BLaER1 (cell line): ENCODE data around the gene UBE3A.
"Not testable (repeated sequence)": the region's sequence is repeated elsewhere in the genome, so short reads cannot be mapped to it uniquely, and the experiment has no call there.

Experiments
- H3K27ac ChIP-seq: shearing (Covaris generic); formaldehyde crosslinking; 2 replicates; pipeline ENCODE4 v1.8.1; 2022
- H3K27me3 ChIP-seq: shearing (Covaris generic); formaldehyde crosslinking; 2 replicates; pipeline ENCODE4 v1.8.1; 2022
- H3K36me3 ChIP-seq: shearing (Covaris generic); formaldehyde crosslinking; 2 replicates; pipeline ENCODE4 v1.8.1; 2022
- H3K4me1 ChIP-seq: shearing (Covaris generic); formaldehyde crosslinking; 2 replicates; pipeline ENCODE4 v1.8.1; 2022
- H3K4me2 ChIP-seq: shearing (Covaris generic); formaldehyde crosslinking; 2 replicates; pipeline ENCODE4 v1.8.1; 2022
- H3K4me3 ChIP-seq: shearing (Covaris generic); formaldehyde crosslinking; 2 replicates; pipeline ENCODE4 v1.8.1; 2022
- H3K9ac ChIP-seq: shearing (Covaris generic); formaldehyde crosslinking; 2 replicates; pipeline ENCODE4 v1.8.1; 2022
- H3K9me3 ChIP-seq: shearing (Covaris generic); formaldehyde crosslinking; 2 replicates; pipeline ENCODE4 v1.8.1; 2022
- H4K20me1 ChIP-seq: shearing (Covaris generic); formaldehyde crosslinking; 2 replicates; pipeline ENCODE4 v1.8.1; 2022
- Cebpa-rat ChIP-seq: shearing (Covaris generic); IDR thresholded peaks from 2 replicates; pipeline ENCODE4 v1.8.1; 2022

Gene UBE3A

DNA sequence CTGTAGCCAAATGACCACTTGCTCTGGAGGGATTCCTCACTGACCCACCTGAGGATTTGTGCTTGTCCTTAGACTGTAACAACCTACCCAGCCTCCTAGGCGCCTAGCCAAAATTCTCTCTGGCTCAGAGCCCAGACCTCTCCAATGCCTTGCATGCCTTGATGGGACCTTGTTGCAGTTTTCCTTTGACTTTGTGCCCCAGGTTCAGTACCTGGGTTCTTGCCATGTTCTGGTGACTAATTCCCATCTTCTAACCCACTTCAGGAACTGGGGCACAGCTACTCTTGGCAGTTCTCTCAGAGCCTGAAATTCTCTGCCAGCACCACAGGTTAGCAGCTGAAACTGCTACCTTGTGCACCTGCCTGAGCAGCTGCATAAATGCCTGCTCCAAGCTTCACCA is 27.0 kb upstream of the UBE3A start:
- Histone ChIP-seq H3K9ac (no peak overlapping the region), H3K4me2 (peak overlapping the region; percentile 53)

DNA sequence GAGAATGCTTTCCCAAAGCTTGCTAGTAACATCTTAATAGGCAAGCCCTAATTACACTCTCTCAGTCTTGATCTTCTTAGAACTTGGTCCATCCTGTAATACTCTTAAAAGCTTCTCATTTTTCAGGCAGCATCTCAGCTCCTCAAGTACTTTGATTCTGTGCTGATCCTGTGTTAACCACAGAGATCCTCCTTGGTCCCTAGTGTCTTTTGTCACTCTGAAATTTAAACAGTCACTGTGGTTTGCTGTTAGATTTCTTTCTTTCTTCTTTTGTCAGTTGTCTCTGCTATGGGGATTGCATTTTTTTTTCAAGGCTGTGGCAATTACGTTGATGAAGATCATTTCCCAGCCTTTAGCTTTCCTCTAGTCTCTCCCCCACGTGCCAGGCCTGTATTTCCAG is 26.0 kb upstream of the UBE3A start:
- Histone ChIP-seq H3K4me3 (no peak overlapping the region), H3K36me3 (no peaks in the 10 kb centered on the region), H3K9ac (no peak overlapping the region), H3K27ac (peak overlapping the region; percentile 69), H3K27me3 (no peaks in the 10 kb centered on the region), H3K4me2 (peak overlapping the region; percentile 53), H3K9me3 (peaks cover 6% of the 10 kb centered on the region; the same call in 1 of the 2 replicates), H4K20me1 (no peaks in the 10 kb centered on the region), H3K4me1 (peaks cover 31% of the 10 kb centered on the region)
- TF ChIP-seq Cebpa-rat = no peak

More for the DNA sequence above, 27.0 kb upstream of the UBE3A start:
- Histone ChIP-seq H4K20me1 (no peaks in the 10 kb centered on the region), H3K4me1 (peaks cover 31% of the 10 kb centered on the region), H3K27ac (peak overlapping the region; percentile 69), H3K27me3 (no peaks in the 10 kb centered on the region), H3K9me3 (peaks cover 6% of the 10 kb centered on the region; the same call in 1 of the 2 replicates), H3K4me3 (no peak overlapping the region), H3K36me3 (no peaks in the 10 kb centered on the region)
- no peak for TF ChIP-seq Cebpa-rat

DNA sequence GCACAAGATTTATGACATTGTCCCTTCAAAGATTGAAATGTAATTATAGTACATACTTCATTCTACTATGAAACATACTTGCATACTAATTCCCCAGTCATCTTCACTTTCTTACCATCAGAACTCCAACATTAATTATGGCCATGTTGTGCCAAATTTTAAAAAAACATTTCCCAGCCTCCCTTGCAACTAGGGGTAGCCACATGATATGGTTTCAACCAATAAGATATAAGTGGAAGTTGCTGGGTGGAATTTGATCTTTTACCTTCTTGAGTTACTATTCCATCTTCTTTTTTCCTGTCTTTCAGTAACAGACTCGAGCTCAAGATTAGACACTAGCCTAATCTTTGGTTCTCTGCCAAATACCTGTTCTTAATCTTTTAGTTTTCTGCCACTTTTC is 25.6 kb upstream of the UBE3A start:
- H3K4me2 ChIP-seq = peak overlapping the region; percentile 53
- no peak for TF ChIP-seq Cebpa-rat
- no peaks in the 10 kb centered on the region for H3K36me3 ChIP-seq
- no peak overlapping the region for H3K4me3 ChIP-seq
- peaks cover 31% of the 10 kb centered on the region for H3K4me1 ChIP-seq
- H3K9ac ChIP-seq = no peak overlapping the region
- H3K27me3 ChIP-seq = no peaks in the 10 kb centered on the region
- H3K27ac ChIP-seq = peak overlapping the region; percentile 69; the same call in 1 of the 2 replicates
- no peaks in the 10 kb centered on the region for H4K20me1 ChIP-seq
- peaks cover 6% of the 10 kb centered on the region; the same call in 1 of the 2 replicates for H3K9me3 ChIP-seq

DNA sequence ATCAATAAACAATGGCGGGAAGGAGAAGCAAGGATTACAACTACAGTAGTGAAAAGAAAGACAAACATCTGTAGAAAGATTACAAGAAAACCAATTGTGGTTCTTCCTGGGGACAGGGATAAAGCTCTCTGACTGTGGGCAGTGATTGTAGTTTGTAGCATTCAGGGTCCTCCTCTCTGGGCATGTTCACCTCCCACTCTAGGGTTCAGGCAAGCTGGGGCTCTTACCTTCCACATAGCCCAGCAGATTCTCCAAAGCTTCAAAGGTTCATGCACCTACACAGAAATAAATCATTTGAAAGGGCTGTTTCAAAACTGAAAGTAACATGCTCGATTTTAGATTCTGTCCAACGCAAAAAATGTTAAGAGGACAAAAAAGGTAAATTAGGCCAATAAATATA is 17.4 kb upstream of the UBE3A start:
- no peak for TF ChIP-seq Cebpa-rat
- Histone ChIP-seq H3K36me3 (no peaks in the 10 kb centered on the region), H4K20me1 (no peaks in the 10 kb centered on the region), H3K4me2 (no peak overlapping the region), H3K9me3 (peaks cover 4% of the 10 kb centered on the region), H3K27me3 (no peaks in the 10 kb centered on the region), H3K9ac (no peak overlapping the region), H3K4me3 (no peak overlapping the region), H3K4me1 (no peaks in the 10 kb centered on the region), H3K27ac (no peak overlapping the region)

DNA sequence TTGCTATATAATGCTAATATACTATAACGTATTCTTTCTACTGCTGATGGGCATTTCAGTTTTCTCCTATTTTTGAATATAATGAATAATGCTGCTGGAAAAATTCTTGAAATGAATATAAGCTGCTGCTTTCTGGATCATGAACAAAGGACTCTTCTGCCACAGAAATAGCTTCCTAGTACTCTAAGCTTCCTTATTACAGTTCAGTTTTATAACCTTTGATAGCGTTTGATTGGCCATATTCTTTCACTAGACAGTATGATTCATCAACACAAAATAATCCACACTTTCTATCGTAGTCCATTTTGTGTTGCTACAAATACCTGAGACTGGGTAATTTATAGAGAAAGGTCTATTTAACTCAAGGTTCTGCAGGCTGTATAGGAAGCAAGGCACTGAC is 16.4 kb upstream of the UBE3A start:
- no peaks in the 10 kb centered on the region for H3K27me3 ChIP-seq
- no peak overlapping the region for H3K4me2 ChIP-seq
- H3K9ac ChIP-seq = no peak overlapping the region
- no peak for TF ChIP-seq Cebpa-rat
- no peak overlapping the region for H3K4me3 ChIP-seq
- H3K27ac ChIP-seq = no peak overlapping the region
- peaks cover 11% of the 10 kb centered on the region for H3K9me3 ChIP-seq
- no peaks in the 10 kb centered on the region for H3K36me3 ChIP-seq
- H3K4me1 ChIP-seq = no peaks in the 10 kb centered on the region
- no peaks in the 10 kb centered on the region for H4K20me1 ChIP-seq

GRCh38 chr15:25454771-25455170 is 15.9 kb upstream of the UBE3A start:
- Histone ChIP-seq H3K27ac (no peak overlapping the region), H4K20me1 (no peaks in the 10 kb centered on the region), H3K36me3 (no peaks in the 10 kb centered on the region), H3K27me3 (no peaks in the 10 kb centered on the region), H3K4me3 (no peak overlapping the region), H3K4me1 (no peaks in the 10 kb centered on the region), H3K9ac (no peak overlapping the region), H3K9me3 (peaks cover 11% of the 10 kb centered on the region), H3K4me2 (no peak overlapping the region)
- no peak for TF ChIP-seq Cebpa-rat

DNA sequence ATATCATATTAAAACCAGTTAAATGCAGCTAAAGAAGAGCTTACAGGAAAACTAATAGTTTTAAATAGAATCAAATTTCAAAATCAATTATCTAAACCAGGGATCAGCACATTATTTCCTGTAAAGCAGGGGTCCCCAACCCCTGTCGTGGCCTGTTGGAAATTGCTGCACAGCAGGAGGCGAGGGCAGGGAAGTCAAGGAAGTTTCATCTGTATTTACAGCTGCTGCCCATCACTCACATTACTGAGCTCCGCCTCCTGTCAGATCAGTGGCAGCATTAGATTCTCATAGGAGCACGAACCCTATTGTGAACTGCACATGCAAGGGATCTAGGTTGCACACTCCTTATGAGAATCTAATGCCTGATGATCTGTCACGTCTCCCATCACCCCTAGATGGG is 14.4 kb upstream of the UBE3A start:
- H3K36me3 ChIP-seq, H4K20me1 ChIP-seq, H3K27me3 ChIP-seq, H3K27ac ChIP-seq, H3K4me1 ChIP-seq, H3K4me3 ChIP-seq, H3K9ac ChIP-seq, H3K4me2 ChIP-seq: not testable (repeated sequence)
- H3K9me3 ChIP-seq = peaks cover 11% of the 10 kb centered on the region

DNA sequence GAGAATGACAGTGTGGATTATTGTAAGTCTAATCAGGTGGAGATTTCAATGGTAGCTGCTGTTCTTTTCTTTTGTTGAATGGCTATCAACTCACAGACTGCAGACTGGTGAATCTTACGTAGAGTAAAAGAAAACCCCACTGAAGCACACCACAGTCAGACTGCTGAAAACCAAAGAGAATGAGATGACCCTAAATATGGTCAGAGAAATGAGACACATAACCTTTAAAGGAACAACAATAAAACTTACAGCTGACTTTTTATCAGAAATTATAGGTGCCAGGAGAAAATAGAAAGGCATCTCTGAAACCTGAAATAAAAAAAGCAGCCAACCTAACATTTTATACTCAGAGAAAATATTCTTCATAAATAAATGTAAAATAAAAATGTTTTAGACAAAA is 12.7 kb upstream of the UBE3A start:
- no peaks in the 10 kb centered on the region for H3K27me3 ChIP-seq
- no peak overlapping the region for H3K9ac ChIP-seq
- TF ChIP-seq Cebpa-rat = no peak
- H3K4me2 ChIP-seq = no peak overlapping the region
- peaks cover 11% of the 10 kb centered on the region for H3K9me3 ChIP-seq
- H3K27ac ChIP-seq = no peak overlapping the region
- no peaks in the 10 kb centered on the region for H4K20me1 ChIP-seq
- H3K4me1 ChIP-seq = no peaks in the 10 kb centered on the region
- no peak overlapping the region for H3K4me3 ChIP-seq
- no peaks in the 10 kb centered on the region for H3K36me3 ChIP-seq

DNA sequence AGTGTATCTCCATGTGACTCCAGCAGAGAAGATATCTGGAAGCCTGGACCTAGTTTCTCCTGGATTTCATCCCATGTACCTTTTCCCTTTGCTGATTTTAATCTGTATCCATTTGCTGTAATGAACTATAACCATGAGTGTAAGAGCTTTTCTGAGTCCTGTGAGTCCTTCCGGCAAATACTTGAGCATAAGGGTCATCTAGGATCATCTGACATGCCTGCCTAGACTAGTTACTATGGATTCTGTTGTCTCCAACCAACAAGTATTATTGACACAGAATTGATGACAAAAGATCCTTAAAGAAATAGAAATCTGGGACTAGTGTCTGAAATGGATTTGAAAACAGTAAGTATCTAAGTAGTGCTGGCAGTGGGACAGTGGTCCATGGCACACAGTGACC is 11.3 kb upstream of the UBE3A start:
- Histone ChIP-seq H3K4me1 (no peaks in the 10 kb centered on the region), H3K36me3 (no peaks in the 10 kb centered on the region), H3K9ac (no peak overlapping the region), H3K27me3 (no peaks in the 10 kb centered on the region), H3K4me3 (no peak overlapping the region), H3K9me3 (peaks cover 11% of the 10 kb centered on the region), H3K27ac (no peak overlapping the region), H4K20me1 (no peaks in the 10 kb centered on the region), H3K4me2 (no peak overlapping the region)
- no peak for TF ChIP-seq Cebpa-rat

GRCh38 chr15:25446076-25446475 is 7.3 kb upstream of the UBE3A start:
- Histone ChIP-seq H3K4me2 (no peak overlapping the region), H3K4me3 (no peak overlapping the region), H3K9me3 (peaks cover 6% of the 10 kb centered on the region), H4K20me1 (no peaks in the 10 kb centered on the region), H3K4me1 (no peaks in the 10 kb centered on the region), H3K36me3 (no peaks in the 10 kb centered on the region), H3K9ac (no peak overlapping the region), H3K27ac (no peak overlapping the region), H3K27me3 (no peaks in the 10 kb centered on the region; the same call in 1 of the 2 replicates)
- no peak for TF ChIP-seq Cebpa-rat

DNA sequence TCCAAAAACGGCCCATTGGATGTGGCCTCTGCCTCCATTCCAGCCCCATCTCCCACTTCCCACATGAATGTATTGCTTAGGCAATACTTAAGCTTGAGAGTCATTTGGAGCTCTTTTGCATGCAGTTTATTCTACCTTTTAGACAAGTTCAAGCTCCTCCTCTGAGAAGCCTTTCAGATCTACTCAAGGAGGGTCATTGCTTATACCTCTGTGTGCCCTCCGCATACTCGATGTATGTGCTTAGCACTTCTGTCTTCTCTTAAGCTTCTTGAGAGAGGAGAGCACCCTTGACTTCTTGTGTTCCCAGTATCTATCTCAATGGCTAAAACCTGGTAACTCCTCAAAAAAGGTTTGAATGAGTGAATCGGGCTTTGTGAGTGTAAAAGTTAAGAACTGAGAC is 6.6 kb upstream of the UBE3A start:
- Histone ChIP-seq H3K4me2 (no peak overlapping the region), H3K9ac (no peak overlapping the region), H3K27ac (no peak overlapping the region), H3K36me3 (no peaks in the 10 kb centered on the region), H4K20me1 (no peaks in the 10 kb centered on the region), H3K27me3 (no peaks in the 10 kb centered on the region; the same call in 1 of the 2 replicates), H3K9me3 (no peaks in the 10 kb centered on the region; the same call in 1 of the 2 replicates), H3K4me3 (no peak overlapping the region), H3K4me1 (no peaks in the 10 kb centered on the region)
- TF ChIP-seq Cebpa-rat = no peak
